CD4-positive, alpha-beta T cell treated with Interleukin-4 for 1 hour (primary cell): ENCODE measurements around the gene QRFP.
"Not testable (repeated sequence)": the region's sequence is repeated elsewhere in the genome, so short reads cannot be mapped to it uniquely, and the experiment has no call there.

Experiments
- DNase-seq, 2 donors: peaks; one replicate each; pipeline ENCODE4 v3.0.0-alpha.2; 2020 to 2022

QRFP gene

GRCh38 chr9:130870491-130871381 is 25.9 kb downstream of the QRFP start:
- no peak for DNase-seq

GRCh38 chr9:130869250-130869649 is 27.4 kb downstream of the QRFP start:
- DNase-seq, result no peak

DNA sequence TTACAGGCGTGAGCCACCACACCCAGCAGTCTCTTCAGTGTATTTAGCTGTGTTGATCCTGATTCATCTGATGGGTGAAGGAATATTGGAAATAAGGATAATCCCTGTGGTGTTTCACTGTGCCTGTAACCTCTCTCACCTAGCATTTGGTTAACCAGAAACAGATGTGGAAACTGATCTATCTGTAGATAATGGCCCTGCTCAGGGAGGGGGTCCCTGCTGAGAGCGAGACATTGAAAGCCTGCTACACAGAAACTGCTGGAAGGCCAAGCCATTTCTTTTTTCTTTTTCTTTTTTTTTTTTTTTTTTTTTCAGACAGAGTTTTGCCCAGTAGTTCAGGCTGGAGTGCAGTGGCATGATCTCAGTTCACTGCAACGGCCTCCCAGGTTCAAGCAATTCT is 28.4 kb downstream of the QRFP start:
- no peak for DNase-seq

- DNase-seq, result no peak
Measured at GRCh38 chr9:130867556-130867955, 29.1 kb downstream of the QRFP start.

- DNase-seq, result peak; percentile 43 to 47
Measured at GRCh38 chr9:130866474-130866965, 30.1 kb downstream of the QRFP start.

DNA sequence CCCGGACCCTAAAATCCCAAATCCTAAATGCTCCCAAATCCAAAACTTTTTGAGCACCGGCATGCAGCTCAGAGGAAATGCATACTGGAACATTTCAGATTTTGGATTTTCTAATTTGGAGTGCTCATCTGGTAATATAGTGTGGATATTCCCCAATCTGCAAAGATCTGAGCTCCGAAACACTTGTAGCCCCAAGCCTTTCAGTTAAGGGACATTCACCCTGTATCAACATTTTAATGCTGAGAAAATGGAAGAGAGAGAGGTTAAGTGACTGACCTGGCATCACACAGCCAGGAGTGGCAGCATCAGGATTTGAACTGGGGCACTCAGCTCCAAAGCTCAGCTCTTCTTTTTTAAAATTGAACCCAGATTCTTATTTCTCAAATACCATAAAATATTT is 30.7 kb downstream of the QRFP start:
- DNase-seq, result no peak

DNA sequence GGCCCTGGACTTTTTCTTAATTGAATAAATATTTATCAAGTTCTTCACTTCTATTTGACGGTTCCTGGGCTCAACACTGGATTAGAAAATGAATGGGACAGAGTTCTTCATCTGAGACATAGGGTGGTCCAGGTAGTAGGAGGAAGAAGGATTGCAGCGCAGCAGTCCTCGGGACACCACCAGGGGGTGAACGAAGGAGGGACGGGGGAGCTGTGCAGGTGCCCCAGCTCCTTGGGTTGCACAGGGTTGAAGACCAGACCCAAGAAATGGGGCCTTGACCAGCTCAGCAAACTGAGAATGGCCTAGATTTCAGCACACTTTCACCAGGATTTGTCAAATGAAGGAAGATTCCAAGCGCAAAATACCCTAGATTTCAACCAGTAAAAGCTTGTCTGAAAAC is 32.1 kb downstream of the QRFP start:
- no peak for DNase-seq

DNA sequence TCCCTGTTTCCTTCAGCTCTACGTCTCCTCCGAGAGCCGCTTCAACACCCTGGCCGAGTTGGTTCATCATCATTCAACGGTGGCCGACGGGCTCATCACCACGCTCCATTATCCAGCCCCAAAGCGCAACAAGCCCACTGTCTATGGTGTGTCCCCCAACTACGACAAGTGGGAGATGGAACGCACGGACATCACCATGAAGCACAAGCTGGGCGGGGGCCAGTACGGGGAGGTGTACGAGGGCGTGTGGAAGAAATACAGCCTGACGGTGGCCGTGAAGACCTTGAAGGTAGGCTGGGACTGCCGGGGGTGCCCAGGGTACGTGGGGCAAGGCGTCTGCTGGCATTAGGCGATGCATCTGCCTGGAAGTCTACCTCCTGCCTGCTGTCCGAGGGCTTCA is 33.9 kb downstream of the QRFP start:
- no peak for DNase-seq

GRCh38 chr9:130862217-130862616 is 34.4 kb downstream of the QRFP start:
- no peak for DNase-seq

- DNase-seq, result no peak
Measured at GRCh38 chr9:130861372-130862180, 35.0 kb downstream of the QRFP start.

- peak in 1 of 2 donors; percentile 13 for DNase-seq
Measured at GRCh38 chr9:130860458-130861316, 35.9 kb downstream of the QRFP start.

GRCh38 chr9:130858739-130859705 is 37.6 kb downstream of the QRFP start:
- no peak for DNase-seq

GRCh38 chr9:130857864-130858738 is 38.5 kb downstream of the QRFP start:
- no peak for DNase-seq

DNA sequence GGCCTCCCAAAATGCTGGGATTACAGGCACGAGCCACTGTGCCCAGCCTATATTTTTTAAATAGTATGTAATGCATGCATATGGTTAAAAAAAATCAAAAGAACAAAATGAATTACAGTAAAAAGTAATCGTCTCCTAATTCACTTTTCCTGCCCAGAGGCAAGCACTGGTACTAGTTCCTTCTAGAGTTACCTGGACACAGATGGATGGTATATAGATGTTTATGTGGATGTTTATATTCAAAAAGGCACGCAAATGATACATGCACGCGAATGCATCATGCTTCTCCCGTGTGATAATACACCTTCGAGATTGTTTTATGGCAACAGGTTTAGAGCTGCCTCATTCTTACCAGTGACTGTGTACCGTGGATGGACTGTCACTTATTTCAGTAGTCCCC is 40.1 kb downstream of the QRFP start:
- no peak for DNase-seq

DNA sequence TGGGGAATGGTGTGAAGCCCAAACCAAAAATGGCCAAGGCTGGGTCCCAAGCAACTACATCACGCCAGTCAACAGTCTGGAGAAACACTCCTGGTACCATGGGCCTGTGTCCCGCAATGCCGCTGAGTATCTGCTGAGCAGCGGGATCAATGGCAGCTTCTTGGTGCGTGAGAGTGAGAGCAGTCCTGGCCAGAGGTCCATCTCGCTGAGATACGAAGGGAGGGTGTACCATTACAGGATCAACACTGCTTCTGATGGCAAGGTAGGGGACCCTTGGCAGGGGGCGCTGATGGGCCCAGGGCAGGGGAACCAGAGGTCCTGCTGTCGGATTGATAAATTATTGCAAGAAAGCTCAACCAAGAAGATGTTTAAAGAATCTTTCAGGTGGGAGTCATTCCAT is 41.8 kb downstream of the QRFP start:
- no peak for DNase-seq

GRCh38 chr9:130854092-130854491 is 42.5 kb downstream of the QRFP start:
- DNase-seq, result no peak

DNA sequence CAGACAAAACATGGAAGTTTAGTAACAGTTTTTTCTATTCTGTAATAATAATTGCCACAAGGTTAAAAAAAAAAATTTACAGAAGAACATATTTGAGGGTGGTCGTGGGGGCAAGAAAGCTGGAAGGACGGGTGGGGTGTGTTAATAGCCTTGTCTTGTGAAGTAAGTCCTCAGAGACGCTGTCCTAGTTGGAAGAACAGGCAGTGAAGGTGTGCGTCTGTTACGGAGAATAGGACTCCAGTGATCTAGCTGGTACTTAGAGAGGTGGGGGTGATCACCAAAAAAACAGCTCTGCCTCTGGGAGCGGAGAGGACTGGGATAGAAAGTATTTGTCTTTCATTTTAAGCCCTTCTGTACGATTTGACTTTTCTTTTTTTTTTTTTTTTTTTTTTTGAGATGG is 43.8 kb downstream of the QRFP start:
- DNase-seq, result no peak

DNA sequence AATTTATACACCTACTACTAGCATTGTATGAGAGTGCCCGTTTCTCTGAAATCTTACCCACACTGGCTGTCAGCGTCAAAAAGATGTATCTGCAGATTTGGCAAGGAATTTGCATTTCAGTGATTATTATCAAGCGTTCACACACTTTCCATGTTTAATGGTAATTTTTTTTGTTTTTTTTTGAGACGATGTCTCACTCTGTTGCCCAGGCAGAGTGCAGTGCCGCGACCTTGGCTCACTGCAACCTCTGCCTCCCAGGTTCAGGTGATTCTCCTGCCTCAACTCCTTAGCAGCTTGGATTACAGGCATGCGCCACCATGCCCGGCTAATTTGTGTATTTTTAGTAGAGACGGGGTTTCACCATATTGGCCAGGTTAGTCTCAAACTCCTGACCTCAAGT is 47.3 kb downstream of the QRFP start:
- no peak for DNase-seq

GRCh38 chr9:130848514-130848913 is 48.1 kb downstream of the QRFP start:
- not testable (repeated sequence) for DNase-seq
